ENCODE results near the gene RAC3. TPM values are rescaled to one million over a fixed set of nuclear protein-coding genes. Genes with fewer than 3 reads are reported as not detected.

Gene RAC3
- total RNA-seq, 1 donor from 2014 or later = 41.3 TPM

- Mint-ChIP-seq H3K4me1 (ENCODE audit: low read depth, unreplicated experiment) (no peaks in the 10 kb centered on the region), H3K36me3 (ENCODE audit: low read depth, unreplicated experiment) (peaks cover 2% of the 10 kb centered on the region), H3K9me3 (ENCODE audit: unreplicated experiment) (no peaks in the 10 kb centered on the region), H3K27me3 (ENCODE audit: low read depth, unreplicated experiment) (peaks cover 3% of the 10 kb centered on the region), H3K4me3 (ENCODE audit: unreplicated experiment) (no peak overlapping the region), H3K27ac (ENCODE audit: unreplicated experiment) (no peak overlapping the region)
- no peaks in the 10 kb centered on the region for H3K79me2 ChIP-seq (ENCODE audit: insufficient read depth, low read length)
- no peak overlapping the region for H3K4me2 ChIP-seq (ENCODE audit: low read length)
- peaks cover 27% of the 10 kb centered on the region for H4K20me1 ChIP-seq (ENCODE audit: insufficient read depth, low read length)
- no peak overlapping the region for H3K9ac ChIP-seq (ENCODE audit: low read length)
- DNase-seq (ENCODE audit: low read depth) (no peak), FAIRE-seq (no peak)
- no peak overlapping the region for H3K4me3 ChIP-seq (ENCODE audit: insufficient read depth, low read depth, low read length)
- no peak for TF ChIP-seq EZH2 (IDR thresholded peaks at IDR 0.05; ENCODE audit: insufficient read depth, low read length)
- H3K36me3 ChIP-seq (ENCODE audit: insufficient read depth, low read length) = no peaks in the 10 kb centered on the region
- no peak overlapping the region for H2AFZ ChIP-seq (ENCODE audit: low read depth, low read length)
- no peak overlapping the region for H3K27ac ChIP-seq (ENCODE audit: low read depth, low read length)
- H3K4me1 ChIP-seq (ENCODE audit: insufficient read depth, low read length) = no peaks in the 10 kb centered on the region
- no peaks in the 10 kb centered on the region for H3K9me3 ChIP-seq (ENCODE audit: insufficient read depth, low read depth, low read length)
- no peaks in the 10 kb centered on the region for H3K27me3 ChIP-seq (ENCODE audit: insufficient read depth, low read length)
Measured at GRCh38 chr17:82076018-82076784, 44.7 kb downstream of the RAC3 start.

- Histone ChIP-seq H3K27ac (ENCODE audit: low read depth, low read length) (no peak overlapping the region), H3K36me3 (ENCODE audit: insufficient read depth, low read length) (no peaks in the 10 kb centered on the region), H3K79me2 (ENCODE audit: insufficient read depth, low read length) (no peaks in the 10 kb centered on the region), H4K20me1 (ENCODE audit: insufficient read depth, low read length) (peaks cover 32% of the 10 kb centered on the region), H3K4me1 (ENCODE audit: insufficient read depth, low read length) (no peaks in the 10 kb centered on the region), H3K4me3 (ENCODE audit: insufficient read depth, low read depth, low read length) (no peak overlapping the region), H3K9me3 (ENCODE audit: insufficient read depth, low read depth, low read length) (no peaks in the 10 kb centered on the region), H3K4me2 (ENCODE audit: low read length) (no peak overlapping the region), H2AFZ (ENCODE audit: low read depth, low read length) (no peak overlapping the region), H3K9ac (ENCODE audit: low read length) (no peak overlapping the region), H3K27me3 (ENCODE audit: insufficient read depth, low read length) (no peaks in the 10 kb centered on the region)
- Mint-ChIP-seq H3K9me3 (ENCODE audit: unreplicated experiment) (no peaks in the 10 kb centered on the region), H3K4me3 (ENCODE audit: unreplicated experiment) (no peak overlapping the region), H3K36me3 (ENCODE audit: low read depth, unreplicated experiment) (peaks cover 2% of the 10 kb centered on the region), H3K27me3 (ENCODE audit: low read depth, unreplicated experiment) (peaks cover 3% of the 10 kb centered on the region), H3K27ac (ENCODE audit: unreplicated experiment) (no peak overlapping the region), H3K4me1 (ENCODE audit: low read depth, unreplicated experiment) (no peaks in the 10 kb centered on the region)
- DNase-seq (ENCODE audit: low read depth) (no peak), FAIRE-seq (no peak)
- TF ChIP-seq EZH2 (IDR thresholded peaks at IDR 0.05; ENCODE audit: insufficient read depth, low read length) = no peak
- TF ChIP-seq, protein P1, sequence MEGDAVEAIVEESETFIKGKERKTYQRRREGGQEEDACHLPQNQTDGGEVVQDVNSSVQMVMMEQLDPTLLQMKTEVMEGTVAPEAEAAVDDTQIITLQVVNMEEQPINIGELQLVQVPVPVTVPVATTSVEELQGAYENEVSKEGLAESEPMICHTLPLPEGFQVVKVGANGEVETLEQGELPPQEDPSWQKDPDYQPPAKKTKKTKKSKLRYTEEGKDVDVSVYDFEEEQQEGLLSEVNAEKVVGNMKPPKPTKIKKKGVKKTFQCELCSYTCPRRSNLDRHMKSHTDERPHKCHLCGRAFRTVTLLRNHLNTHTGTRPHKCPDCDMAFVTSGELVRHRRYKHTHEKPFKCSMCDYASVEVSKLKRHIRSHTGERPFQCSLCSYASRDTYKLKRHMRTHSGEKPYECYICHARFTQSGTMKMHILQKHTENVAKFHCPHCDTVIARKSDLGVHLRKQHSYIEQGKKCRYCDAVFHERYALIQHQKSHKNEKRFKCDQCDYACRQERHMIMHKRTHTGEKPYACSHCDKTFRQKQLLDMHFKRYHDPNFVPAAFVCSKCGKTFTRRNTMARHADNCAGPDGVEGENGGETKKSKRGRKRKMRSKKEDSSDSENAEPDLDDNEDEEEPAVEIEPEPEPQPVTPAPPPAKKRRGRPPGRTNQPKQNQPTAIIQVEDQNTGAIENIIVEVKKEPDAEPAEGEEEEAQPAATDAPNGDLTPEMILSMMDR (IDR thresholded peaks at IDR 0.05; ENCODE audit: insufficient read depth, low read depth, low read length) = no peak
Measured at GRCh38 chr17:82076785-82077591, 45.5 kb downstream of the RAC3 start.

- H4K20me1 ChIP-seq (ENCODE audit: insufficient read depth, low read length) = peaks cover 36% of the 10 kb centered on the region
- Mint-ChIP-seq H3K27me3 (ENCODE audit: low read depth, unreplicated experiment) (peaks cover 3% of the 10 kb centered on the region), H3K4me1 (ENCODE audit: low read depth, unreplicated experiment) (no peaks in the 10 kb centered on the region), H3K36me3 (ENCODE audit: low read depth, unreplicated experiment) (peaks cover 2% of the 10 kb centered on the region), H3K9me3 (ENCODE audit: unreplicated experiment) (no peaks in the 10 kb centered on the region), H3K4me3 (ENCODE audit: unreplicated experiment) (no peak overlapping the region), H3K27ac (ENCODE audit: unreplicated experiment) (no peak overlapping the region)
- H3K9ac ChIP-seq (ENCODE audit: low read length) = no peak overlapping the region
- FAIRE-seq (no peak), DNase-seq (ENCODE audit: low read depth) (no peak)
- no peaks in the 10 kb centered on the region for H3K4me1 ChIP-seq (ENCODE audit: insufficient read depth, low read length)
- H3K9me3 ChIP-seq (ENCODE audit: insufficient read depth, low read depth, low read length) = no peaks in the 10 kb centered on the region
- H3K79me2 ChIP-seq (ENCODE audit: insufficient read depth, low read length) = no peaks in the 10 kb centered on the region
- no peak overlapping the region for H3K4me2 ChIP-seq (ENCODE audit: low read length)
- H3K27me3 ChIP-seq (ENCODE audit: insufficient read depth, low read length) = no peaks in the 10 kb centered on the region
- H3K27ac ChIP-seq (ENCODE audit: low read depth, low read length) = no peak overlapping the region
- H3K36me3 ChIP-seq (ENCODE audit: insufficient read depth, low read length) = no peaks in the 10 kb centered on the region
- no peak overlapping the region for H2AFZ ChIP-seq (ENCODE audit: low read depth, low read length)
- H3K4me3 ChIP-seq (ENCODE audit: insufficient read depth, low read depth, low read length) = no peak overlapping the region
- TF ChIP-seq EZH2 (IDR thresholded peaks at IDR 0.05; ENCODE audit: insufficient read depth, low read length) = no peak
- TF ChIP-seq, protein P1 (IDR thresholded peaks at IDR 0.05; ENCODE audit: insufficient read depth, low read depth, low read length) = no peak
Measured at GRCh38 chr17:82077617-82078358, 46.3 kb downstream of the RAC3 start.

Data from astrocyte (in vitro differentiated cells and primary cell).